Esophagus squamous epithelium (tissue), 5 donors: ENCODE measurements around the gene SP4. TPM values are rescaled to one million over a fixed set of nuclear protein-coding genes. Genes with fewer than 3 reads are reported as not detected.

Experiments
- DNase-seq: peaks from one replicate; lab custom pipeline; 2025; lab: John Stamatoyannopoulos, UW
- H3K27ac ChIP-seq, 4 donors: fragments of 200-600 bp; sonication (generic); one replicate each; pipeline ENCODE4 v1.5.1; 2016 to 2019; ENCODE audit warnings: mild to moderate bottlenecking in 1 of 4
- H3K27me3 ChIP-seq, 4 donors: fragments of 200-600 bp; sonication (generic); 1 replicate in 3 of 4; 2 replicates in 1 of 4; pipeline versions ENCODE4 v1.5.1 to v1.6.0; 2017 to 2021; ENCODE audit warnings: antibody characterized with exemption in 1 of 4
- H3K36me3 ChIP-seq, 3 donors: fragments of 200-600 bp; sonication (generic); one replicate each; pipeline ENCODE4 v1.5.1; 2016 to 2019
- H3K4me1 ChIP-seq, 3 donors: fragments of 200-600 bp; sonication (generic); one replicate each; pipeline ENCODE4 v1.5.1; 2017 to 2019
- H3K4me3 ChIP-seq, 4 donors: fragments of 200-600 bp; sonication (generic); 1 replicate in 3 of 4; 2 replicates in 1 of 4; pipeline ENCODE4 v1.5.1; 2016 to 2019; ENCODE audit warnings: mild to moderate bottlenecking in 2 of 4, moderate library complexity in 1 of 4
- H3K9me3 ChIP-seq, 3 donors: fragments of 200-600 bp; sonication (generic); one replicate each; pipeline ENCODE4 v1.5.1; 2016 to 2019
- POLR2A ChIP-seq, 4 donors: fragments of 450-650 bp; IDR thresholded peaks; one replicate each; pipeline ENCODE4 v1.6.1; 2017; ENCODE audit warnings: antibody characterized with exemption in 4 of 4, mild to moderate bottlenecking in 4 of 4, moderate library complexity in 3 of 4
- WGBS, 2 donors: methylation state at CpG; one replicate each; pipeline ENCODE4 v1.1.5; 2018; 5-methylcytosine and 5-hydroxymethylcytosine counted together
- intact Hi-C: fragments of 100-400 bp; cut with DNase I; formaldehyde crosslinking; loops from one replicate; pipeline ENCODE4 v1.15.0; 2022
- total RNA-seq, 4 donors: library from RNA; depleted of rRNA; stranded (reverse); fragments of >200 nt; gene quantifications; one replicate each; pipeline ENCODE4 v1.1.0, GENCODE V29; 2016
- TF ChIP-seq, protein P1 (sequence below), 6 experiments: fragments of 450-650 bp in 4 of 6; fragments of 200-600 bp in 2 of 6; sonication (generic) in 2 of 6; IDR thresholded peaks; one replicate each; pipeline ENCODE4 v1.5.1; 2016 to 2019; ENCODE audit warnings: antibody characterized with exemption in 6 of 6, mild to moderate bottlenecking in 4 of 6, moderate library complexity in 4 of 6
- donor health status: DM: yes; HTN: yes; CAD: no.

Gene SP4
- total RNA-seq, 4 donors from 2014 or later, result 0.72 to 40.6 (median 2.5) TPM

DNA sequence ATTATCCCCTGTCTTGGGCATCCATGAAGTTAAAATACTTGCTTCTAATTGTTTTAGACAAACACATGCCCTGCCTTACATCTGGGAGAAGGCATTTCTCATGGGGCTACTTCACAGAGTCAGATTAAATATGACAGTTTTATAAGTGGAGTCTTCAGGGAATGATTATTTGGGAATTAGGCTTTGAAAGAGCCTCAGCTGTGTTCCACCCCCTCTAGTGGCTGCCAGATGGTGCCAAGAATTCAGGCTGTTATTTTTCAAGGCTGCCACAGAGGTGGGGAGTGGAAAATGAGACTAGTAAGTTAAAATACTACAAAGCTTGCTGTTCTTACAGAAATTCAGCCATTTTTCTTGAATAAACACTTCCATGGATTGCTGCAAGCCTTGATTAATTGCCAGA is 69.2 kb downstream of the SP4 start:
- no peak for DNase-seq
- Histone ChIP-seq H3K36me3 (peaks cover 0 to 4% (median 0%) of the 10 kb centered on the region in 3 donors), H3K27me3 (no peaks in the 10 kb centered on the region), H3K4me3 (no peak overlapping the region), H3K27ac (no peak overlapping the region), H3K4me1 (no peaks in the 10 kb centered on the region), H3K9me3 (peaks cover 0 to 23% (median 10%) of the 10 kb centered on the region in 3 donors)
- TF ChIP-seq, protein P1, sequence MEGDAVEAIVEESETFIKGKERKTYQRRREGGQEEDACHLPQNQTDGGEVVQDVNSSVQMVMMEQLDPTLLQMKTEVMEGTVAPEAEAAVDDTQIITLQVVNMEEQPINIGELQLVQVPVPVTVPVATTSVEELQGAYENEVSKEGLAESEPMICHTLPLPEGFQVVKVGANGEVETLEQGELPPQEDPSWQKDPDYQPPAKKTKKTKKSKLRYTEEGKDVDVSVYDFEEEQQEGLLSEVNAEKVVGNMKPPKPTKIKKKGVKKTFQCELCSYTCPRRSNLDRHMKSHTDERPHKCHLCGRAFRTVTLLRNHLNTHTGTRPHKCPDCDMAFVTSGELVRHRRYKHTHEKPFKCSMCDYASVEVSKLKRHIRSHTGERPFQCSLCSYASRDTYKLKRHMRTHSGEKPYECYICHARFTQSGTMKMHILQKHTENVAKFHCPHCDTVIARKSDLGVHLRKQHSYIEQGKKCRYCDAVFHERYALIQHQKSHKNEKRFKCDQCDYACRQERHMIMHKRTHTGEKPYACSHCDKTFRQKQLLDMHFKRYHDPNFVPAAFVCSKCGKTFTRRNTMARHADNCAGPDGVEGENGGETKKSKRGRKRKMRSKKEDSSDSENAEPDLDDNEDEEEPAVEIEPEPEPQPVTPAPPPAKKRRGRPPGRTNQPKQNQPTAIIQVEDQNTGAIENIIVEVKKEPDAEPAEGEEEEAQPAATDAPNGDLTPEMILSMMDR (IDR thresholded peaks at IDR 0.05), result peak in 2 of 6 experiments; percentile 7 to 43
- TF ChIP-seq POLR2A (IDR thresholded peaks at IDR 0.05), result no peak
- intact Hi-C loops, result no loop called here

- Histone ChIP-seq H3K36me3 (peaks cover 0 to 4% (median 0%) of the 10 kb centered on the region in 3 donors), H3K4me1 (no peaks in the 10 kb centered on the region), H3K9me3 (peaks cover 0 to 13% (median 0%) of the 10 kb centered on the region in 3 donors), H3K27ac (no peak overlapping the region), H3K4me3 (no peak overlapping the region), H3K27me3 (no peaks in the 10 kb centered on the region)
- intact Hi-C loops, result loop anchor here (10.0 kb wide), 1 partner anchor 245 kb away; no protein-coding TSS in a partner anchor
- 80 to 83% methylated on average over 6 of the region's 6 CpGs for WGBS, 2 donors
- DNase-seq, result no peak
- TF ChIP-seq, protein P1 (IDR thresholded peaks at IDR 0.05), result no peak
- TF ChIP-seq POLR2A (IDR thresholded peaks at IDR 0.05), result no peak
These were observed 72.4 kb downstream of the SP4 start for GRCh38 chr7:21500117-21500832.

- 88 to 94% methylated on average over 2 of the region's 2 CpGs for WGBS, 2 donors
- no peak for DNase-seq
- peaks cover 0 to 7% (median 0%) of the 10 kb centered on the region in 3 donors for H3K9me3 ChIP-seq
- H3K4me3 ChIP-seq, result no peak overlapping the region
- TF ChIP-seq POLR2A (IDR thresholded peaks at IDR 0.05), result no peak
- TF ChIP-seq, protein P1 (IDR thresholded peaks at IDR 0.05), result no peak
- H3K27me3 ChIP-seq, result no peaks in the 10 kb centered on the region
- intact Hi-C loops, result loop anchor here (10.0 kb wide), 1 partner anchor 249 kb away; no protein-coding TSS in a partner anchor
- no peak overlapping the region for H3K27ac ChIP-seq
- no peaks in the 10 kb centered on the region for H3K4me1 ChIP-seq
- peaks cover 0 to 16% (median 0%) of the 10 kb centered on the region in 3 donors for H3K36me3 ChIP-seq
These were observed 76.1 kb downstream of the SP4 start for GRCh38 chr7:21504021-21504420.

DNA sequence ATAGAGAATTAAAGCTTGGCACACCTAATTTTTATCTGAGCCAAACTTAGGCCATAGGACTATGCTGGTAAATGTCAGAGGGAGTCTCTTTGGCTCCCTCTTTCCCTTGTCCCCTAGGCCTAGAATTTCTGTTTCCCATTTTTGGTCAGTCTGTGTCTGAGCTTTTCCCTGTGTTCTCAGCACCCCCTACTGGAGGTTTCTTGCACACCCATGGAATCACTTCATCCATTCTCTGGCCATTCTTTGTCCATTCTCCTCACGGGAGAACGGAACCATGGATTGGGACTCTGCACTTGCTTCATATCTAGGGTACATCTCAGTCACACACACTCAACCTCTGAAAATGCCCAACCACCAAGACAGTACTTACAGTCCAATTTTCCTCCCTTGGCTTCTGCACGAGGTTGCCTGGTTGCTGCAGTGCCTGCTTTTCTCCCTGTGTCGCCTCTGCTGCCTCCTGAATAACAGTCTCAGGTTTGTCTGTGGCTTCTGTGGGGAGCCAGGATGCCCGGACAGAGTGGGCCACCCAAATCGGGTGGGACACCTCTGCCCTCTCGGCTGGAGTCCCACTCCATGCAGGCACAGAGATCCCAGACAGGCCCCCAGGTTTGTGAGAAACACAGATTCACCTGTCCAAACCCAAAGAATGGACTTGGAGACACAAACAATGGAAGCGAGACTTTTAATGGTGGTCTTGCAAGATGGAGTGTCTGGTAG is 79.9 kb downstream of the SP4 start:
- 85 to 96% methylated on average over 4 to 5 of the region's 8 CpGs for WGBS, 2 donors
- Histone ChIP-seq H3K27me3 (no peaks in the 10 kb centered on the region), H3K27ac (no peak overlapping the region), H3K4me3 (no peak overlapping the region), H3K36me3 (peaks cover 0 to 32% (median 0%) of the 10 kb centered on the region in 3 donors), H3K4me1 (no peaks in the 10 kb centered on the region), H3K9me3 (peaks cover 0 to 7% (median 0%) of the 10 kb centered on the region in 3 donors)
- DNase-seq, result no peak
- intact Hi-C loops, result loop anchor here (10.0 kb wide), 1 partner anchor 253 kb away; no protein-coding TSS in a partner anchor
- no peak for TF ChIP-seq POLR2A (IDR thresholded peaks at IDR 0.05)
- TF ChIP-seq, protein P1 (IDR thresholded peaks at IDR 0.05), result peak; percentile 36 to 69 (median 62)

DNA sequence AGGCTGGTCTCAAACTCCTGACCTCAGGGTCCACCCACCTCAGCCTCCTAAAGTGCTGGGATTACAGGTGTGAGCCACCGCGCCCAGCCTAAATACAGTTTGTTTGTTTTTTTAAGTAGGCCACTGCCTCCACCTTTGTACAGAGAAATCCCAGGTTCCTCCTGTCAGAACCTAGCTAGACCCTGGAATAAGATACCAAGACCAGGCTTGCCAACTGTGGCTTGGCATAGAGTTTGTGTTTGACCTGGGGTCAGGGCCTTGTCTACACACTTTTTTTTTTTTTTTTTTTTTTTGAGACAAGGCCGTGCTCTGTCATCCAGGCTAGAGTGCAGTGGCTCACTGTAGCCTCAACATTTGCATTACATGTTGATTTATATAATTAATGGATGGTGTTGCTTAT is 80.7 kb downstream of the SP4 start:
- intact Hi-C loops, result loop anchor here (10.0 kb wide), 1 partner anchor 254 kb away; no protein-coding TSS in a partner anchor
- peaks cover 0 to 32% (median 0%) of the 10 kb centered on the region in 3 donors for H3K36me3 ChIP-seq
- WGBS, 2 donors, result 96 to 100% methylated on average over 3 of the region's 3 CpGs
- no peak overlapping the region for H3K4me3 ChIP-seq
- peaks cover 0 to 7% (median 0%) of the 10 kb centered on the region in 3 donors for H3K9me3 ChIP-seq
- TF ChIP-seq POLR2A (IDR thresholded peaks at IDR 0.05), result no peak
- TF ChIP-seq, protein P1 (IDR thresholded peaks at IDR 0.05), result no peak
- no peaks in the 10 kb centered on the region for H3K4me1 ChIP-seq
- DNase-seq, result no peak
- H3K27me3 ChIP-seq, result no peaks in the 10 kb centered on the region
- no peak overlapping the region for H3K27ac ChIP-seq
